Keratinocyte (primary cell): Measurements from ENCODE around the gene KLHL20.
"Not testable (repeated sequence)": the region's sequence is repeated elsewhere in the genome, so short reads cannot be mapped to it uniquely, and the experiment has no call there.

Experiments
- CTCF ChIP-seq, 3 experiments: IDR thresholded peaks in 1 of 3; conservative IDR thresholded peaks in 1 of 3; optimal IDR thresholded peaks in 1 of 3; 2 replicates in 2 of 3; 3 replicates in 1 of 3; pipeline versions ENCODE3 to v1.5.1; 2011; ENCODE audit warnings: low read length in 3 of 3, mild to moderate bottlenecking in 3 of 3, moderate library complexity in 2 of 3, control low read depth in 1 of 3, inconsistent platforms in 1 of 3; ENCODE audit not compliant: insufficient read depth in 2 of 3; ENCODE audit errors: extremely low read depth in 1 of 3
- EZH2 ChIP-seq: IDR thresholded peaks from one replicate; pipeline ENCODE4 v1.6.1; 2012; ENCODE audit warnings: inconsistent platforms, mild to moderate bottlenecking, low read length, moderate library complexity

- TF ChIP-seq CTCF (optimal IDR thresholded peaks at IDR 0.05 in 1 of 3, IDR thresholded peaks at IDR 0.05 in 1 of 3, conservative IDR thresholded peaks at IDR 0.05 in 1 of 3; ENCODE audit: extremely low read depth in 1 of 3, insufficient read depth in 2 of 3, low read length in 3 of 3); EZH2: not testable (repeated sequence)
Measured at GRCh38 chr1:173701299-173701698, 13.5 kb upstream of the KLHL20 start.
